HepG2 (cell line): ENCODE data around the gene TLE5. TPM values are rescaled to one million over a fixed set of nuclear protein-coding genes. Genes with fewer than 3 reads are reported as not detected.
A peak's percentile ranks its signal among the peaks of the same experiment; 100 is the strongest.

Experiments
- CAMTA2 ChIP-seq: sonication (generic); formaldehyde crosslinking; IDR thresholded peaks from 2 replicates; pipeline ENCODE4 v1.4.0; 2020; ENCODE audit warnings: mild to moderate bottlenecking, missing genetic modification reagents, borderline replicate concordance
- CREBL2 ChIP-seq: sonication (generic); formaldehyde crosslinking; IDR thresholded peaks from 2 replicates; pipeline ENCODE4 v1.8.1; 2023; ENCODE audit warnings: missing genetic modification reagents, mild to moderate bottlenecking, borderline replicate concordance
- CREM ChIP-seq, 2 experiments: sonication (generic) in 1 of 2; formaldehyde crosslinking in 1 of 2; IDR thresholded peaks; 2 replicates each; pipeline versions ENCODE4 v1.4.0 to v1.6.1; 2016 to 2020; ENCODE audit warnings: antibody characterized with exemption in 1 of 2, mild to moderate bottlenecking in 1 of 2, missing genetic modification reagents in 1 of 2
- DPF2 ChIP-seq: sonication (generic); formaldehyde crosslinking; IDR thresholded peaks from 2 replicates; pipeline ENCODE4 v1.4.0; 2020; ENCODE audit warnings: mild to moderate bottlenecking, low read depth, missing genetic modification reagents, borderline replicate concordance
- IRX3 ChIP-seq: sonication (generic); formaldehyde crosslinking; IDR thresholded peaks from 2 replicates; pipeline ENCODE4 v1.8.1; 2023; ENCODE audit warnings: mild to moderate bottlenecking, low read depth, missing genetic modification reagents, borderline replicate concordance
- KLF12 ChIP-seq: sonication (generic); formaldehyde crosslinking; IDR thresholded peaks from 2 replicates; pipeline ENCODE4 v1.4.0; 2020; ENCODE audit warnings: missing genetic modification reagents, borderline replicate concordance
- MBNL3 ChIP-seq: fragments of 250-450 bp; sonication (Bioruptor Pico); conservative IDR thresholded peaks from 2 replicates; pipeline ENCODE4 v1.8.0; 2022; ENCODE audit warnings: mild to moderate bottlenecking, inconsistent platforms
- NFRKB ChIP-seq: fragments of 450-650 bp; IDR thresholded peaks from 2 replicates; pipeline ENCODE4 v1.6.1; 2017
- NKX3-1 ChIP-seq: sonication (generic); formaldehyde crosslinking; IDR thresholded peaks from 2 replicates; pipeline ENCODE4 v1.5.0; 2020; ENCODE audit warnings: missing genetic modification reagents
- SALL2 ChIP-seq: sonication (generic); formaldehyde crosslinking; IDR thresholded peaks from 2 replicates; pipeline ENCODE4 v1.8.1; 2023; ENCODE audit warnings: mild to moderate bottlenecking, missing genetic modification reagents, inconsistent platforms
- SKI ChIP-seq: fragments of 450-650 bp; IDR thresholded peaks from one replicate; pipeline ENCODE4 v1.6.1; 2018; ENCODE audit warnings: mild to moderate bottlenecking; ENCODE audit not compliant: partially characterized antibody
- ZBTB7B ChIP-seq: sonication (generic); formaldehyde crosslinking; IDR thresholded peaks from 2 replicates; pipeline ENCODE4 v1.4.0; 2020; ENCODE audit warnings: missing genetic modification reagents
- ZFP36L2 ChIP-seq: sonication (generic); formaldehyde crosslinking; IDR thresholded peaks from 2 replicates; pipeline ENCODE4 v1.4.0; 2020; ENCODE audit warnings: missing genetic modification reagents
- ZNF235 ChIP-seq: sonication (generic); formaldehyde crosslinking; IDR thresholded peaks from 2 replicates; pipeline ENCODE4 v1.8.1; 2023; ENCODE audit warnings: mild to moderate bottlenecking, missing genetic modification reagents, borderline replicate concordance
- ZNF329 ChIP-seq: sonication (generic); formaldehyde crosslinking; IDR thresholded peaks from 2 replicates; pipeline ENCODE4 v1.9.0; 2021; ENCODE audit warnings: low read depth, mild to moderate bottlenecking, missing genetic modification reagents
- ZNF512 ChIP-seq: sonication (generic); formaldehyde crosslinking; IDR thresholded peaks from 2 replicates; pipeline ENCODE4 v1.4.0; 2020; ENCODE audit warnings: mild to moderate bottlenecking, missing genetic modification reagents
- polyA plus RNA-seq, 8 experiments: library from polyadenylated mRNA; depleted of rRNA in 3 of 8; stranded (reverse) in 7 of 8; unstranded in 1 of 8; fragments of >200 nt; fragmentation: Illumina TruSeq in 4 of 8; extraction: Trizol in 4 of 8; gene quantifications; 2 replicates each; pipeline versions ENCODE4 v1.2.1 to v1.2.3, GENCODE V29; 2011 to 2016; ENCODE audit warnings: low read depth in 4 of 8, missing spikeins in 1 of 8, mixed read lengths in 1 of 8; ENCODE audit not compliant: insufficient read depth in 1 of 8
- total RNA-seq, 5 experiments: library from RNA; depleted of rRNA; stranded (reverse); fragments of >200 nt; fragmentation: Illumina TruSeq; extraction: Trizol; gene quantifications; 2 replicates each; pipeline ENCODE4 v1.2.3, GENCODE V29; 2016; ENCODE audit warnings: low read depth in 1 of 5
- TF ChIP-seq, protein P1 (sequence below): sonication (generic); formaldehyde crosslinking; IDR thresholded peaks from 2 replicates; pipeline ENCODE4 v1.8.0; 2022; ENCODE audit warnings: mild to moderate bottlenecking, missing genetic modification reagents, moderate library complexity
- TF ChIP-seq, protein P2 (sequence below): fragments of 450-650 bp; IDR thresholded peaks from 2 replicates; pipeline ENCODE4 v1.6.1; 2017; ENCODE audit warnings: mild to moderate bottlenecking
- TF ChIP-seq, protein P3 (sequence below): sonication (generic); formaldehyde crosslinking; IDR thresholded peaks from 2 replicates; pipeline ENCODE4 v1.4.0; 2020; ENCODE audit warnings: low read depth, mild to moderate bottlenecking, missing genetic modification reagents
- TF ChIP-seq, protein P4 (sequence below): sonication (generic); formaldehyde crosslinking; IDR thresholded peaks from 2 replicates; pipeline ENCODE4 v1.4.0; 2020; ENCODE audit warnings: mild to moderate bottlenecking, missing genetic modification reagents

The TLE5 gene
- total and polyA plus RNA-seq, 2 of the 13 experiments (the other 11 are each of a cell fraction or from before 2014, with no cell fraction given) = 62.8 to 189 TPM

DNA sequence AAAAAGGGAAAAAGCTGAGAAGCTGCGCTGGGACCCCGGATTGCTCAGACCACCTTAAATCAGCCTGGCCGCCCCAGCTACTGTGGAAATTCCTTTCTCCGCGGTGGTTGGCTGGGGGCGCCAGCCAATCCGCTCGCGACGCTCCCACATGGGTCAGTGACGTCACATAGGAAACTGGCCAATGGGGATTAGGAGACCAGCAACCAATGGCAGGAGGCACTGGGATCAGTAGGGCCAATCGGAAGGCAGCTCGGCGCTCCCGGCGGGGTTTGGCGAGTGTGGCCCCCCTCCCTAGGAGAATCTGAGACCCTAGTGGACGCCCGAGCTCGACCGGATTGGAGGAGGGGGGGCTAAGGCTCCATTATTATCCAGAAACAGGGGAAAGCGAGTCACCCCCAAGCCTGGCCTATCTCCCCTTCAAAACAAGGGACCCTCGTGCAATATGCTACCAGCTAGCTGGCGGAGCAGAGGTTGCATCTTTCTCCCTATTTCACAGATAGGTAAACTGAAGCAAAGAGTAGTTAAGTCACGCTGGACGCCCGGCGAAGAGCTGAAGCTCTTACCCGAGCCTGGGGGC, 26.7 kb downstream of the TLE5 start (continued):
- TF ChIP-seq DPF2 (CRISPR knock-in tag) (no peak), ZNF235 (no peak), CREM (IDR thresholded peaks at IDR 0.05) (peak; percentile 91), CREM (CRISPR knock-in tag; IDR thresholded peaks at IDR 0.05) (no peak), CAMTA2 (CRISPR knock-in tag) (no peak), ZBTB7B (CRISPR knock-in tag) (peak; percentile 56; the same call in 1 of the 2 replicates), MBNL3 (CRISPR knock-in tag) (no peak), ZNF329 (CRISPR knock-in tag) (no peak), ZNF512 (no peak), KLF12 (CRISPR knock-in tag) (no peak), NFRKB (no peak), SKI (no peak), NKX3-1 (no peak), IRX3 (CRISPR knock-in tag) (no peak), CREBL2 (no peak), SALL2 (CRISPR knock-in tag) (no peak), ZFP36L2 (CRISPR knock-in tag) (no peak)
- TF ChIP-seq, protein P1, sequence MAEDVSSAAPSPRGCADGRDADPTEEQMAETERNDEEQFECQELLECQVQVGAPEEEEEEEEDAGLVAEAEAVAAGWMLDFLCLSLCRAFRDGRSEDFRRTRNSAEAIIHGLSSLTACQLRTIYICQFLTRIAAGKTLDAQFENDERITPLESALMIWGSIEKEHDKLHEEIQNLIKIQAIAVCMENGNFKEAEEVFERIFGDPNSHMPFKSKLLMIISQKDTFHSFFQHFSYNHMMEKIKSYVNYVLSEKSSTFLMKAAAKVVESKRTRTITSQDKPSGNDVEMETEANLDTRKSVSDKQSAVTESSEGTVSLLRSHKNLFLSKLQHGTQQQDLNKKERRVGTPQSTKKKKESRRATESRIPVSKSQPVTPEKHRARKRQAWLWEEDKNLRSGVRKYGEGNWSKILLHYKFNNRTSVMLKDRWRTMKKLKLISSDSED (CRISPR knock-in tag) = no peak
- TF ChIP-seq, protein P2, sequence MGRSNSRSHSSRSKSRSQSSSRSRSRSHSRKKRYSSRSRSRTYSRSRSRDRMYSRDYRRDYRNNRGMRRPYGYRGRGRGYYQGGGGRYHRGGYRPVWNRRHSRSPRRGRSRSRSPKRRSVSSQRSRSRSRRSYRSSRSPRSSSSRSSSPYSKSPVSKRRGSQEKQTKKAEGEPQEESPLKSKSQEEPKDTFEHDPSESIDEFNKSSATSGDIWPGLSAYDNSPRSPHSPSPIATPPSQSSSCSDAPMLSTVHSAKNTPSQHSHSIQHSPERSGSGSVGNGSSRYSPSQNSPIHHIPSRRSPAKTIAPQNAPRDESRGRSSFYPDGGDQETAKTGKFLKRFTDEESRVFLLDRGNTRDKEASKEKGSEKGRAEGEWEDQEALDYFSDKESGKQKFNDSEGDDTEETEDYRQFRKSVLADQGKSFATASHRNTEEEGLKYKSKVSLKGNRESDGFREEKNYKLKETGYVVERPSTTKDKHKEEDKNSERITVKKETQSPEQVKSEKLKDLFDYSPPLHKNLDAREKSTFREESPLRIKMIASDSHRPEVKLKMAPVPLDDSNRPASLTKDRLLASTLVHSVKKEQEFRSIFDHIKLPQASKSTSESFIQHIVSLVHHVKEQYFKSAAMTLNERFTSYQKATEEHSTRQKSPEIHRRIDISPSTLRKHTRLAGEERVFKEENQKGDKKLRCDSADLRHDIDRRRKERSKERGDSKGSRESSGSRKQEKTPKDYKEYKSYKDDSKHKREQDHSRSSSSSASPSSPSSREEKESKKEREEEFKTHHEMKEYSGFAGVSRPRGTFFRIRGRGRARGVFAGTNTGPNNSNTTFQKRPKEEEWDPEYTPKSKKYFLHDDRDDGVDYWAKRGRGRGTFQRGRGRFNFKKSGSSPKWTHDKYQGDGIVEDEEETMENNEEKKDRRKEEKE = no peak
- TF ChIP-seq, protein P3, sequence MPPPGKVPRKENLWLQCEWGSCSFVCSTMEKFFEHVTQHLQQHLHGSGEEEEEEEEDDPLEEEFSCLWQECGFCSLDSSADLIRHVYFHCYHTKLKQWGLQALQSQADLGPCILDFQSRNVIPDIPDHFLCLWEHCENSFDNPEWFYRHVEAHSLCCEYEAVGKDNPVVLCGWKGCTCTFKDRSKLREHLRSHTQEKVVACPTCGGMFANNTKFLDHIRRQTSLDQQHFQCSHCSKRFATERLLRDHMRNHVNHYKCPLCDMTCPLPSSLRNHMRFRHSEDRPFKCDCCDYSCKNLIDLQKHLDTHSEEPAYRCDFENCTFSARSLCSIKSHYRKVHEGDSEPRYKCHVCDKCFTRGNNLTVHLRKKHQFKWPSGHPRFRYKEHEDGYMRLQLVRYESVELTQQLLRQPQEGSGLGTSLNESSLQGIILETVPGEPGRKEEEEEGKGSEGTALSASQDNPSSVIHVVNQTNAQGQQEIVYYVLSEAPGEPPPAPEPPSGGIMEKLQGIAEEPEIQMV (CRISPR knock-in tag) = no peak
- TF ChIP-seq, protein P4, sequence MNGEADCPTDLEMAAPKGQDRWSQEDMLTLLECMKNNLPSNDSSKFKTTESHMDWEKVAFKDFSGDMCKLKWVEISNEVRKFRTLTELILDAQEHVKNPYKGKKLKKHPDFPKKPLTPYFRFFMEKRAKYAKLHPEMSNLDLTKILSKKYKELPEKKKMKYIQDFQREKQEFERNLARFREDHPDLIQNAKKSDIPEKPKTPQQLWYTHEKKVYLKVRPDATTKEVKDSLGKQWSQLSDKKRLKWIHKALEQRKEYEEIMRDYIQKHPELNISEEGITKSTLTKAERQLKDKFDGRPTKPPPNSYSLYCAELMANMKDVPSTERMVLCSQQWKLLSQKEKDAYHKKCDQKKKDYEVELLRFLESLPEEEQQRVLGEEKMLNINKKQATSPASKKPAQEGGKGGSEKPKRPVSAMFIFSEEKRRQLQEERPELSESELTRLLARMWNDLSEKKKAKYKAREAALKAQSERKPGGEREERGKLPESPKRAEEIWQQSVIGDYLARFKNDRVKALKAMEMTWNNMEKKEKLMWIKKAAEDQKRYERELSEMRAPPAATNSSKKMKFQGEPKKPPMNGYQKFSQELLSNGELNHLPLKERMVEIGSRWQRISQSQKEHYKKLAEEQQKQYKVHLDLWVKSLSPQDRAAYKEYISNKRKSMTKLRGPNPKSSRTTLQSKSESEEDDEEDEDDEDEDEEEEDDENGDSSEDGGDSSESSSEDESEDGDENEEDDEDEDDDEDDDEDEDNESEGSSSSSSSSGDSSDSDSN (CRISPR knock-in tag) = no peak
